ENCODE measurements around the gene ZNF865.

Gene ZNF865

GRCh38 chr19:55626350-55626749 lies 20.9 kb downstream of the ZNF865 start:
- DNase-seq: no peak

- DNase-seq: peak; percentile 87
Observed at GRCh38 chr19:55632463-55632834, 27.0 kb downstream of the ZNF865 start.

- no peak for DNase-seq
Observed at GRCh38 chr19:55633861-55634260, 28.4 kb downstream of the ZNF865 start.

GRCh38 chr19:55635334-55635717 lies 29.9 kb downstream of the ZNF865 start:
- no peak for DNase-seq

GRCh38 chr19:55635856-55636440 lies 30.5 kb downstream of the ZNF865 start:
- no peak for DNase-seq

GRCh38 chr19:55636723-55637122 lies 31.3 kb downstream of the ZNF865 start:
- no peak for DNase-seq

- DNase-seq: no peak
Observed at GRCh38 chr19:55637534-55637933, 32.1 kb downstream of the ZNF865 start.

- DNase-seq: no peak
Observed at GRCh38 chr19:55638864-55639359, 33.5 kb downstream of the ZNF865 start.

- peak; percentile 73 for DNase-seq
Observed at GRCh38 chr19:55640043-55640576, 34.7 kb downstream of the ZNF865 start.

GRCh38 chr19:55640577-55641425 lies 35.4 kb downstream of the ZNF865 start, which contains the start of gene ZNF580:
Gene ZNF580 (plus strand): TSS chr19:55641002. CDS start chr19:55642509, 1,507 bp downstream.
- DNase-seq: peak; percentile 90

- DNase-seq: no peak
Observed at GRCh38 chr19:55641426-55642152, 36.1 kb downstream of the ZNF865 start.

GRCh38 chr19:55642153-55643002 lies 36.9 kb downstream of the ZNF865 start:
- no peak for DNase-seq

GRCh38 chr19:55643003-55643886 lies 37.8 kb downstream of the ZNF865 start, which contains the start of gene ZNF581:
Gene ZNF581 (plus strand): TSS chr19:55643649. CDS start chr19:55644572, 923 bp downstream.
- peak; percentile 88 for DNase-seq

- DNase-seq: no peak
Observed at GRCh38 chr19:55643887-55644176, 38.4 kb downstream of the ZNF865 start.

GRCh38 chr19:55644191-55644833 lies 38.9 kb downstream of the ZNF865 start:
- no peak for DNase-seq

GRCh38 chr19:55644842-55645511 lies 39.5 kb downstream of the ZNF865 start:
- no peak for DNase-seq

- DNase-seq: no peak
Observed at GRCh38 chr19:55645512-55645881, 40.0 kb downstream of the ZNF865 start.

GRCh38 chr19:55646889-55647731 lies 41.7 kb downstream of the ZNF865 start:
- DNase-seq: no peak
